PC-9 (cell line): Measurements from ENCODE around the gene ZNF564.

Experiments
- CTCF ChIP-seq: fragments of 200-600 bp; sonication (generic); conservative IDR thresholded peaks from 2 replicates; pipeline ENCODE4 v1.6.1; 2017; ENCODE audit warnings: mixed run types, antibody characterized with exemption, mild to moderate bottlenecking, moderate library complexity
- EZH2 ChIP-seq: fragments of 200-600 bp; sonication (generic); IDR thresholded peaks from 2 replicates; pipeline ENCODE4 v1.8.0; 2017; ENCODE audit warnings: antibody characterized with exemption, low read depth

- no peak for TF ChIP-seq CTCF
- TF ChIP-seq EZH2: no peak
Measured at GRCh38 chr19:12546903-12547302, 4.4 kb downstream of the ZNF564 start.
